ENCODE results near the gene XRN2.

DNA sequence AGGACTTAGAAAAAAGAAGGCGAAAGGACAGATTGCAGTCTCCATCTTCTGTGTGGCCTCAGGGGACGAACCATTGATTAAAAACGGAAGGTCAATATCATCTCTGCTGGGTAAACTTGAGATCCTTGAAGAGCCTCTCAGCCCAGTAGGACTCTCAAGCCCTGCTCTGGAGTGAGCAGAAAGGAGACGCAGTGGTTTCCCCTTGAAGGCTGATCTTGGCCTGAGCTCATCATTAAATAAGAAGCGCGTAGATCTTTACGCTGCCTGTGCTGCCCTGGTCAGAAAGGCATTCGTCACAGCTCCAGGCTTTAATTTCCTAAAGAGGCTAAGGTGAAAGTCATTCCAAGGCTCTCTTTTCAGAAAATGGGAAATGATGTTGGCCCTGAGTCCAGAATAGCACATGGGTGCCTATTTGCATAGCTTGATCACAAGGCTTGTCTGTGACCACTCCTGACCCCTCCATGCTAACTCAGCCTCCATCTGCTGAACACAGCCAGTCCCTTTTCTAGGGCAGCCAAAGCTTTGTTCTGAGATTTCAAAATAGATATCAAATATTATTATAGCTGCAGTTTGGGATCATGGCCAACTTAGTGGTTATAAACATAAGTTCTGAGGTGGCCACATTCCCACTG is 29.3 kb upstream of the XRN2 start:
- no peak for TF ChIP-seq ZNF232 (CRISPR knock-in tag; IDR thresholded peaks at IDR 0.05)
- TF ChIP-seq, protein P1, sequence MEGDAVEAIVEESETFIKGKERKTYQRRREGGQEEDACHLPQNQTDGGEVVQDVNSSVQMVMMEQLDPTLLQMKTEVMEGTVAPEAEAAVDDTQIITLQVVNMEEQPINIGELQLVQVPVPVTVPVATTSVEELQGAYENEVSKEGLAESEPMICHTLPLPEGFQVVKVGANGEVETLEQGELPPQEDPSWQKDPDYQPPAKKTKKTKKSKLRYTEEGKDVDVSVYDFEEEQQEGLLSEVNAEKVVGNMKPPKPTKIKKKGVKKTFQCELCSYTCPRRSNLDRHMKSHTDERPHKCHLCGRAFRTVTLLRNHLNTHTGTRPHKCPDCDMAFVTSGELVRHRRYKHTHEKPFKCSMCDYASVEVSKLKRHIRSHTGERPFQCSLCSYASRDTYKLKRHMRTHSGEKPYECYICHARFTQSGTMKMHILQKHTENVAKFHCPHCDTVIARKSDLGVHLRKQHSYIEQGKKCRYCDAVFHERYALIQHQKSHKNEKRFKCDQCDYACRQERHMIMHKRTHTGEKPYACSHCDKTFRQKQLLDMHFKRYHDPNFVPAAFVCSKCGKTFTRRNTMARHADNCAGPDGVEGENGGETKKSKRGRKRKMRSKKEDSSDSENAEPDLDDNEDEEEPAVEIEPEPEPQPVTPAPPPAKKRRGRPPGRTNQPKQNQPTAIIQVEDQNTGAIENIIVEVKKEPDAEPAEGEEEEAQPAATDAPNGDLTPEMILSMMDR (IDR thresholded peaks at IDR 0.05): no peak
- no peak for TF ChIP-seq ETV6 (CRISPR knock-in tag; IDR thresholded peaks at IDR 0.05)
- TF ChIP-seq ZNF317 (CRISPR knock-in tag; IDR thresholded peaks at IDR 0.05; ENCODE audit: borderline replicate concordance, low read depth): no peak
- TF ChIP-seq JUN (CRISPR knock-in tag; IDR thresholded peaks at IDR 0.05): no peak
